Midbrain (tissue), 1 donor: ENCODE results near the gene TSPAN3.

Experiments used
- DNase-seq: peaks from one replicate; lab custom pipeline; 2025; lab: John Stamatoyannopoulos, UW

Gene TSPAN3

DNA sequence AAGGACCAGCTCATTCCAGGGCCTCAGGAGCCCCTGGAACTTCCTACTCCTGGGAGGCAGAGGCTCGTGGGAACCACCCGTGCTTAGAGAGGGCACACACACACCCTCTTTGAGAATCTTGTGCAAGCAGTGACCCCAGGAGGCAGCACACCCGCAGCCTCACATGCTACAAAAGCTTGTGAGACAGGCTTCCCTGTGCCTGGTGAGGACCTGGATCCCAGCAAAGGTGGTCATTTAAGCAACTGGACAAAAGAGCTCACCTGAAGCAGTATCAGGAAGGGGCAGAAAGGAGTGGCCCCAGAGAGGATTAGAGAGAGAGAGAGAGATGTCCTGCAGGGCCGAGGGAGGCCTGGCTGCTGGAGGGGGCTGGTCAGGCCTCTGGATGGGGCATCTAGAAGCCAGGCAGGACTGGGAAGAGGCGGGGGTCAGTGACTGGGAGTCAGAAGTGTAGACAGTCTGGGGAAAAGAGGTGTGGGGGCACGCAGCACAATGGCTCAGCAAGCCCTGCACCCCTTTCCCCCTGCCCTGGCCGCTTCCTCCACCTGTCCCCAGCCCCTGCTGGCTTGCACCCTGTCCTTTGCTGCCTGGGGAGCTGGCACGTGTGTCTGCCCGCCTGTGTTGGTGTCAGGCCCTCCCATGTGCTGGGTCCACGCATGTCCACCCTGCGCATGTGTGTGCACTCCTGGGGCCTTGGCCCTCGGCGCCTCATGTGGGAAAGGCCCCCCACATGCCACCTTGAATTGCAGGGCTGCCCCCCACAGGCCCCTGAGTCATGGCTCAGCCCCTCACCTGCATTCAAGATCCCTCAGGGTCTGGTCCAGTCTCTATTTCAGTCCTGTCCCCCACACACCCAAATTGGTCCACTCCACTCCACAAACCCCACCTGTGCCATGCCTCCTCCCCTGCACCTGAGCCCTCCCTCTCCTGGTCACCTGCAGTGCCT, 36.9 kb downstream of the TSPAN3 start:
- DNase-seq = no peak

DNA sequence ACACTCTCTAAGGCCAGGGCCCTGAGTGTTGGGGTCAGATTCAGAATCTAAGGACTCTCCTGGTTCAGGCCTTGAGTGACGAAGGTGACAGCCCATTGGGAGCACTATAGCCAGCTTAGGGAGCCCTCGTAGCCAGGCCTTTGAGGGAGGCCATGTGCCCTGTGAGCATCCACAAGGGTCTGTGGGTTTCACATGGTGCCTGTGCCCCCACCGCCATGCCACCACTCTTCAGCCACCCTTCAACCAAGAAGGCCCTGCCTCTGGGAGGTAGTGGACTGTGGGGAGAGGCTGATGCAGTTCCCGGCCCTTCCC, 37.5 kb downstream of the TSPAN3 start:
- DNase-seq = no peak

DNA sequence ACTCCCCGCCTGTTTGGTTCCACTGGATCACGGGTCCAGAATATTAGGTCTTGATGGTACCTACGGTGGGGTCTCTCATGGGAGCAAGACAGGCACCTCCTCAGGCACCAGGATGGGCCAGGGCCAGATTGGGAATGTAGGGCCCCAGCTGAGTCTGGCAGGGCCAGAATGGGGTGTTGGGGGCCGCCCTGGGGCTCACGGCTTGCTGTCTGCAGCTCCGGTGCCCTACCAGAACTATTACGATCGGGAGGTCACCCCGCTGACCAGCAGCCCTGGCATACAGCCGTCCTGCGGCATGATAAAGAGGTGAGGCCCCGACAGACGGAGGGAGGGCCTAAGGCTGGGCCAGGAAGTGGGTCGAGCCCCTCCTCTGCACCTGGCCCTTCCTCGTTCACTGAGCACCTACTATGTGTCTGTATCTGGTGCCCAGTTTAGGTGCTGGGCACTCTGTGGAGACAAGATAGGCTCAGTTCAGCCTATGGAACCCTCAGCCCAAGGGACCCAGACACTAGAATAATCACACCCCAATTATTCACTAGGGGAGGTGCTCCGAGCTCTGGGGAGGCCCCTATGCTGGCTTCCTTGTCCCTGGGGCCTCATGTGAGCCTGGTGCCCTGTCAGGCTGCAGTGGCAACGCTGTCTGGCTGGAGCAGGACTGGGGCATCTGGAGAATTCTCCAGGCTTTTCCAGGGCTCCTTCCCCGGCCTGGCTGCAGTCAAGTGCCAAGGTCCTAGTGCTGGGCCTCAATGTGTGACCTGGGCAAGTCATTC, 38.1 kb downstream of the TSPAN3 start:
- no peak for DNase-seq

DNA sequence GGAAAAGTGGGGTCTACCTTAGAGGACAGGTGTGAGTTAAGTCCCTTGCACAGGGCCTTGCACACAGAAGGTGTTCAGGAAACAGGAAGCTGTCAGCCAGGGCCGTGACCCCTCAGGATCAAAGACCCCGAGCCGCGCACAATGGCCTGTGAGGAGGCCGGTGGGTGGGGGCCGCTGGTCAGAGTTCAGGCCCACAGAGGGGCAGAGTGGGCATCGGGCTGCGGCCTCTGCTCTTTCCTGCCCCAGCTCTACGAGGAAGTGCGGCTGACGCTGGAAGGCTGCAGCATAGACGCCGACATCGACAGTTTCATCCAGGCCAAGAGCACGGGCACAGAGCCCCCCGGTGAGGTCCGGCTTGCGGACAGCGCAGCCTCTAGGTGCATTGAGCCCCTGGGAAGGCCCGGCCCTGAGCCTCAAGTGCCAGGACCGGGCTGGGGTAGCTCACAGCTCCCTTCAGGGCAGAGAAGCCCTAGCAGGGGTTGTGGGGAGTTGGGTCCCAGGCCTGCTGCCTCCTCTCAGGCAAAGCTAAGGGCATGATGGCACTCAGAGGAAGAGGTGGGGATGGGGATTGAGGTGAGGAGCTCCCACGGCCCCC, 38.8 kb downstream of the TSPAN3 start:
- DNase-seq = no peak

DNA sequence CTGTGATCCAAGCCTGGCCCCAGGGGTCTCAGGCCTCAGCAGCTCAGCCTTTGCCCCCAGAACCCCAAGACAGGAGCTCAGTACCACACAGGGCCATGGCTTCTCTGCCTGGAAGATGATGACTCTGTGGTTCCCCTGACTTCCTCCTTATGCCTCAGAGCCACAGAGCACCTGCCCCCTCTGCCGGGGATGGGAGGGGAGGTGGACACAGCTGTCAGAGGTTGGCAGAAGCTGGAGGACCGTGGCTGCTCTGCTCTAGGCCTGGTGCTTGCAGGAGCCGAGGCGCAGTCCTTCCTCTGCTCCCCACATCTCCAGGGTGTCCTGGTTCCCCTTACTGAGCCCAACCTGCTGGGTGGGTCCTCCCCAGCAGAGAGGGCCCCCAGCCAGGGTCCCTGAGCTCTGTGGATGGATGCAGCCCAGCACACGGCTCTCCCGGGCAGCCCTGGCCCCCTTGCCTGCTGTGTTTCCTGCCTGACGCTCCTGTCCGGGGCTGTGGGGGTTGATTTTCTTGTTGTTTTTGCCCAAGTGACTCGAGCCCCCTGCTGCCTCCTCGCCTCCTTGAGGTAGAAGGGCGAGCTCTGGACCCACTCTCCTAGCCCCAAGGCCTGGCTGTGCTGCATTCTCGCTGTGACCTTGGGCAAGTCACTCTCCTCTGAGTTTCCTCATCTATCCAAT, 39.4 kb downstream of the TSPAN3 start:
- no peak for DNase-seq

DNA sequence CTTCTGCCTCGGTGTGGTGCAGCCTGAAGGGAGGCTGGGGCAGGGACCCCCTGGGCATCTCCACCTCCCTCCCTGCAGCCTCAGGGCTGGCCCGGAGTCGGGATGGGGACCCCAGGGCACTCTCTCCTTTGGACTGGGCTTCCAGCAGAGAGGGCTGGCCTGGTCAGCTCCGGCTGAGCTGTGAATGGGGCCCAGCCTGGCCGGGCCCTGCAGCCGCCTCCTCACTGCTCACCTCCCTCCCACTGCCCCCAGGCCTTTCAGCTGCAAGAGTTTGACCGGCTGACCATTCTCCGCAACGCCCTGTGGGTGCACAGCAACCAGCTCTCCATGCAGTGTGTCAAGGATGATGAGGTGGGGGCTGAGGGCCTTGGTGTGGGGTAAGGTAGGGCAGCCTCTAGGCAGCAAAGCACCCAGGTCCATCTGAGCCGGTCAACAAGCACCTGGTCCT, 40.0 kb downstream of the TSPAN3 start:
- no peak for DNase-seq

DNA sequence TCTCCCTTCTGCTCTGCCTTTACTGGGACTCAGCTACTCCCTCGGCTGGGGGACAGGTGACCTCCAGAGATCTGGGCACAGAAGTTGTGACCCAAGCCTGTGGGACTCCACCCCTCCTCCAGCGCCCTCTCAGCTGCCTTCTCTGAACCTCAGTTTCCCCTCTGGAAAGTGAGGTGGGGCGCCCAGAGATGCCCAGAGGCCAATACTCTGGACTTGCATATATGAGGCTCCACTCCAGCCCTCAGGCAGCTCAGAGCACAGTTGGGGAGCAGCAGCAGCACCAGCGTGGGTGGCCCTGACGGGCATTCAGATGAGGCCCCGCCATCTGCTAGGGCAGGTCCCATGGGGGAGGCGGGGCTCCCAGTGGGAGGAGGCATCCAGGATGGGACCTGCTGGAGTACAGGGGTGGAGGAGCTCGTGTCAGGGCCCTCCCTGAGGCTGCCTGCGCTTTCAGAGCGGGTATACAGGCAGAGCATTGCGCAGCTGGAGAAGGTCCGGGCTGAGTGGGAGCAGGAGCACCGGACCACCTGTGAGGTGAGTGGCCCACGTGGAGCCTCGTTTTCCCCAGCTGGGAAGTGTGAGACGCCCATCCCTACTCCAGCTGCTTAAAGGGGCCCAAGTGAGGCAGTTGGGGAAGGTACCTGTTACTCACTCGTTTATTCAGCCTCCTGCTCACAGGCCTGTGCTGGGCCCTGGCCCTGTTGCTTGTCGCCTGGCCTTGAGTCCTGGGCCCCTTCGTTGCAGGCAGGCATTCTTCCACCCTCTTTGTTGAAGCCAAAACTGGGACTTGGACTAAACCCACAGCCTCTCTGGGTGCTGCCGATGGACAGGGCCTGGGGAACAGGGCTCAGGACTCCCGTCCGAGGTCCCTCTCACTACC, 40.6 kb downstream of the TSPAN3 start:
- no peak for DNase-seq

DNA sequence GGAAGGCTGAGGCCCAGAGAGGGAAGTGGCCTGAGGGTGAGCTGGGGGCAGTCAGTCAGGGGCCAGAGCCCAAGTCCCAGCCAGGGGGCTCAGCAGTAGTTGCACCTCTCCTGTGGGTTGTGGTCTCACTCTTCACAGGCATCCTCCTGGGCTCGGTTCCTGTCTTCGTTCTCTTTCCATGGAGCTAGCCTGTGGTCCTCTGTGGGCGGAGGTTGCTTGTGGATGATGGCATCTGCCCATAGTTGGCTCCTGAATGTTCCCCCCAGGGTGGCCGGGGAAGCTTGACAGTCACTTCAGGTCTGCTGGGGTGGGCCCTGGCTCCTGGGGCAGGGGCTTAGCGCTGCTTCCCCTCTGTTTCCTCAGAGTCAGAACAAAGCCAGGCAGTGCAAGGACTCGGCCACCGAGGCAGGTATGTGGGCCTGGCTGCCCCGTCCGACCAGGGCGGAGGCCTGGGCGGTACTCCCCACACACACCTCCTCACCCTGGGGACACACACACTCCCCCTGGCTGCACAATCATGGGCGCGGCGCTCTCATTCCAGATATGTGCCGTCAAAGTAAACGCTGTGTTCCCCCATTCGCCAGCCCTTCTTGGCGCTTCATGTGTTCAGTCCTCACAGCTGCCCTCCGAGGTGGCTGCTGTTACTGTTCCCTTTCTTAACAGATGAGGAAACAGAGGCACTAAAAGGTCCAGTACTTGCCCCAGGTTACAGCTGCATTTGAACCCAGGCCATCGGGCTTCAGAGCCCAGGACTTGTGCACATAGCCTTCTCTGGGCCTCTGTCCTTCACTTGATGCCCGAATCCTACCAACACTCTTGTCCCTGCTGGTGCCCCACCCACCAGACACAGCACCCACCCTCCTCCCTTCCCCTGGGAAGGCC, 41.5 kb downstream of the TSPAN3 start:
- no peak for DNase-seq

DNA sequence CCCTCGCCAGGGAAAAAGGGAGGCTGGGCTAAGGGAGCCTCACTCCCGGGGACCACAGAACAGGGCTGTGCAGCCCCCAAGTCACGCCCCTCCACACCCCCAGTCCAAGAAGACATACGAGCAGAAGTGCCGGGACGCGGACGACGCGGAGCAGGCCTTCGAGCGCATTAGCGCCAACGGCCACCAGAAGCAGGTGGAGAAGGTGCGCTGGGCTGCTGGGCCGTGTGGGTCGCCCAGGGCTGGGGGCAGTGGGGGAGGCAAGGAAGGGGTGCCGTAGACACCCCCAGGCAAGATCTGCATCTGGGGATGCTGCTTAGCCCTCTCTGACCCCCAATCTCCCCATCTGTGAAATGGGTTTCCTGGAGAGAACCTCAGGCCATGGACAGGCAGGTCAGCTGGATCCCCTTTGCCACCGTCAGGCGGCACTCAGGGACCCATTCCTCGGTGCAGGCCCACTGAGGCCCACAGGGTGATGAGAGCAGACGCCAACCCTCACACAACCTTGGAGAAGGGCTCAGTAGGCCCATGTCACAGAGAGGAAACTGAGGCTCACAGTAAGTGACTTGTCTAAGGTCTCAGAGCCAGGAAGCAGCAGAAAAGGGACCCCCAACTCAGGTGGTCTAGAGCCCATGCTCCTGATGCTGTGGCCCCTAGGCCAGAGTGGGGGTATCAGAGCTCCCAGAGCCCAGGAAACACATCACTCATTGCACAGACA, 42.3 kb downstream of the TSPAN3 start:
- no peak for DNase-seq

DNA sequence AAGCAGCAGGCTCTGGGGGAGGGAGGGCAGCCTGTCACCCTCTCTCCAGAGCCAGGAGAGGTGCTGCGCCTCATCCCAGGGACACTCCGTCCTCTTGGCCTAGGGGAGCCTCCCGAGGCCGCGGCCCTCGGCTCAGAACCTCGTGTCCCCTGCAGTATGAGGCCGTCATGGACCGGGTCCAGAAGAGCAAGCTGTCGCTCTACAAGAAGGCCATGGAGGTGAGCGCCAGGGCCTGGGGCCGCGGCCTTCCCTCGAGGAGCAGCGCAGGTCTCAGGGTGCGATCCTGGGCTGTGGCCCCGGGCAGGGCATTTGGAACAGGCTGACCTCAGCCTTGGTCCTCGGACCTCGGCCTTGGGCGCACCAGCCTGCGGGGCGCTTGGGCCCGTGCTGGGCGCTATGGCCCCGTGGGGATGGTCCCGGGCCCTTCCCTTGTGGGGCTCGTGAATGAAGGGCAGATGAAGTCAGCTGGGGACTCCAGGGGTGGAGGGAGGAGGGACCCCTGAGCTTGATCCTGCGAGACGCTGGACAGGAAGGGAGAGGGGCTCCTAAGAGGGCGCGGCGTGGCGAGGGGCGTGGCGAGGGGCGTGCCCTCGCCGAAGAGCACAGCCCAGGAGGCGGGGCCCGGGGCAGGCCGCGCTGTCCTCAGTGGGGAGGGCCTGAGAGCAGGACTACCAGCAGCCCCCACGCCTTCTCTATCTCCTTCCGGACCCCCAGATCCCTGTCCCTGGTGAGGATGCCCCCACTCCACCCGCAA, 43.0 kb downstream of the TSPAN3 start:
- DNase-seq = no peak

DNA sequence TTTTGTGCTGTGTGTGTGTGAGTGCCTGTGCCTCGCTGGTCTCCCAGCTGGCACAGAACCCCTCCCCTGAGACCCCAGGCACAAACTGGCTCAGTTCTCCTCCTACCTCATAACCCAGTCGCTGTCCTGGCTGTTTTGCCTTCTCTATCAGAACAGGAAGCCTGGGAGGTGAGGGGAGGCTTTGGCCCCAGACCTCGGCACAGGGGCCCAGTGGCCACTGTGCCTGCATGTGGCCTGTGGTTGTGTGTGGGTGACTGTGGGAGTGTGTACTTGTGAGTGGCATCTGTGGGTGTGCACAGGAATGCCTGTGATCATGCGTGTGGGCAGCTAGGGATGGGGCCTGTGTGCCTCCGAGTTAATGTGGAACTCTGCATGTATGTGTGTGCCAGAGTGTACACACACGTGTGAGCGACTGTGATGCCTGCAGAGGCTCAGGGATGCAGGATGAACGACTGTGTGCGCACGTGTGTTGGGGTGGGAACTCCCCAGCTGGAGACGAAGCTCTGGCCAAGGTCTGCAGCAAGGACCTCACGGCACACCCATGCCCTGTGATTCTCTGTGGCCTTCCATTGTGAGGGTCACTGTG, 43.7 kb downstream of the TSPAN3 start:
- no peak for DNase-seq

DNA sequence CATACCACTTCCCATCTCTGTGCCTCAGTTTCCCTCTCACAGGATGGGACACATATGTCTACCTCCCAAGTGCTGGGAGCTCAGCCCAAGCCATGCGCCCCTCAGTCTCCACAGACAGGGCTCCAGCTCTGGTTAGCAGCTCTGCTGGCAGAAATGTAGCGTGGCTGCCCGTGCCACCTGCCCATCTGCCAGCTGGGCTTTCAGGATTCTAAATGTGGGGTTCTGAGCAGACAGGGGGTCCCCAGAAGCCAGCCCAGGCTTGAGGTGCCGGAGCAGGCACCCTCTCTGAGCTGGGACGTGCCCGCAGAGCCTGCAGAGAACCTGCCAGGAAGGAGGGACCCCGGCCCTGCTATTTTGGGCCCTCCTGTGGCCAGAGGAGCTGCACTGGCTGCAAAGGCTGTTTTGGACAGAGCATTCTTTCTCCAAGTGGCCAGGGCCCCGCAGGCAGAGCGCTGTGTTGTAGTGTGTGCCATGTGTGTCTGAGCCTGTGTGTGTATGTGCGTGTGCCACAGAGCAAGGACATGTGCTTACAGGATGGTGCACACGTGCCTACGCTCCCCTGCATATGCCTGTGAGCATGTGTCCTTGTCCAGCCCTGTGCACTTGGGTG, 44.3 kb downstream of the TSPAN3 start:
- DNase-seq = no peak

DNA sequence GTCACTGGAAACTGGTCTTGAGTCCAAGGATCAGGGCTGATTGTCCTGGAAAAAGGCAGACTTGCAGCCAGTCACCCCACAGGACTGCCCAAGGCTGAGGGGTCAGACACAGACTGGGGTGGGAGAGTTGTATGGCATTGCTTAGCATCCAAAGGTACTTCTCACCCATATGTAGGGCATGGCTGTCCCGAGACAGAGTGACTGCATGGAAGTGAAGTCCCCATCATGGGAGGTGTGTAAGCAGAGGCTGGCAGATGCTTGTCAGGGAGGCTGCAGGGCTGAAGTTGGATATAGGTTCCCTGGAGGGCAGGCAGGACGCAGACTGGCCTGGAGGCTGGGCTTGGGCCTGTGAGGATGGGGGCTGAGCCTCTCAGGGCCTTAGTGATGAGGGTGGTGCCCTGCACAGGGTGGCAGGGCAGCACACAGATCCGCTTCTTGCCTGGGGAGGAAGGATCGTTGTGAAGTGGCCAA, 44.9 kb downstream of the TSPAN3 start:
- DNase-seq = no peak

DNA sequence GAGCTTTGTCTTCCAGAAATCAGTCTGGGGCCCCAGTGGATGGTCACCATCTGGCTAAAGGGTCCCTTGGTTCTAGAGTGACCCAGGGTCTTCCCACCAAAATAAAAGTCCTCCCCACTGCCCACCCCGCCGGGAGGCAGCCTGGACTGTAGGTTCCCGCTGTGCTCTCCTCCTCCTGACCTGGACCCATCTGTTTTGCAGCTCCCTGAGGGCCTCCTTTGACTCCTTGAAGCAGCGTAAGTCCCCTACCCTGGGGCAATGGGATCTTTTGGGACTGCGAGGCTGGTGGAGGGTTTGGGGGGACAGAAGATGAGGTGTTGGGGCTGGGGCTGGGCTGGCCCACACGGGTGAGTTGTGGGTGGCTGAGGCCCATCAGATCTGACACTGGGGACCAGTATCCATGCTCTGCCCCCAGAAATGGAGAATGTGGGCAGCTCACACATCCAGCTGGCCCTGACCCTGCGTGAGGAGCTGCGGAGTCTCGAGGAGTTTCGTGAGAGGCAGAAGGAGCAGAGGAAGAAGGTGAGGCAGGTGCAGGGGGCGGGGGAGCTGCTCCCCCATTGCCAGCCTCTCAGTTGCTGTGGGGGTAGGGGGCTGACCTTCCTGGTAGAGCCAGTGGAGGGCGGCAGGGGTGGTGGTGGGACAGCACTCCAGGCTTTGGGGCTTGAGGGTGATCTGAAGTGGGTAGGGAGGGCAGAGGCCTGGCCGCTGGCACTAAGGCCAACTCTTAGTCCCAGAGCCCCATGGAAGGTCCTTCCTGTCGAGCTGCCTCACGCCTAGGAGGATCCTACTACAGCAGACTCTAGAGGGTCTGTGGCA, 45.6 kb downstream of the TSPAN3 start:
- DNase-seq = no peak

DNA sequence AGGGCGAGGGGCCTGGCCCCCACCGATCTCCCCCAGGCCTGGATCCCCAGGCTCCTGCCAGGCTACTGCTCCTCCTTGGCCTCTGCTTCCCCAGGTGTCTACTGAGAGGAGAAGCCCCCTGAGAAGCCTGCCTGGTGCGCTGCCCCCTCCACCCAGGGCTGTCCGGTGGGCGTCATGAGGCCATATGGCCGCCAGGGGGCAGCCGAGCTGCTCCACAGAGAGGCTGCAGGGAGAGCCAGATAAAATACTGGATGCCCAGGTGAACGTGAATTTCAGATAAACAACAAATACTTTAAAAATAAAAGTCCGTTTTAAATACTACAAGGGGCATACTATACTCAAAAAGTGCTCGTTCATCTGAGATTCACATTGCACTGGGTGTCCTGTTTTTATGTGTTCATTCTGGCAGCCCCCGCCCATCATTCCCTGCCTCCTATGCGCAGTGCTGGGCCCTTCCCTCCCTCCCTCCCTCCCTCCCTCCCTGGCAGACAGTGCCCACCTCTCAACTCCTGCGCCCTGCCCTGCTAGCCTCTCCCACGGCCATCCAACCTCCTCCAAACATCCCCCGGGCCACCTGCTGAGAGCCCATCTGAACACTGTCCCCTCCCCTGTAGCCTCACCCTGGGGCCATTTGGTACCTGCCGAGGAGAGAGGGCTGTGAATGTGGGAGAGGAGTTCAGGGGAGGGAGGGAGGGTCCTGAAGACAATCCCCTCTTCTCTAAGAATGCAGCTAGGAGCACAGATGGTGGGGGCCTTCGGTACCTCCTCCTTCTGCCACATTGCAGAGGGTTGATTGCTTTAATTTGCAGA, 46.4 kb downstream of the TSPAN3 start:
- DNase-seq = peak; percentile 68
